Neural crest cell (in vitro differentiated cells): ENCODE data around the gene STAT6. TPM values are rescaled to one million over a fixed set of nuclear protein-coding genes. Genes with fewer than 3 reads are reported as not detected.

Experiments used
- DNase-seq: peaks from one replicate; pipeline ENCODE4 v3.0.0; 2021; ENCODE audit warnings: low read depth, mixed read lengths, low spot score
- H3K27ac Mint-ChIP-seq: one replicate; pipeline ENCODE4 v1.8.0; 2021; ENCODE audit warnings: mild to moderate bottlenecking, mixed read lengths; ENCODE audit not compliant: unreplicated experiment
- H3K27me3 Mint-ChIP-seq: 2 replicates; pipeline ENCODE4 v1.8.0; 2021; ENCODE audit warnings: low read depth, mild to moderate bottlenecking, mixed read lengths
- H3K36me3 Mint-ChIP-seq: 2 replicates; pipeline ENCODE4 v1.8.0; 2021; ENCODE audit warnings: low read depth, mild to moderate bottlenecking, mixed read lengths
- H3K4me1 Mint-ChIP-seq: 2 replicates; pipeline ENCODE4 v1.8.0; 2021; ENCODE audit warnings: mixed read lengths
- H3K4me3 Mint-ChIP-seq: one replicate; pipeline ENCODE4 v1.8.0; 2021; ENCODE audit warnings: mild to moderate bottlenecking, mixed read lengths
- H3K9me3 Mint-ChIP-seq: 2 replicates; pipeline ENCODE4 v1.8.0; 2021; ENCODE audit warnings: mixed read lengths
- CTCF ChIP-seq: fragments of 200-600 bp; sonication (generic); conservative IDR thresholded peaks from 2 replicates; pipeline ENCODE4 v1.5.0; 2021; ENCODE audit warnings: antibody characterized with exemption, mild to moderate bottlenecking
- total RNA-seq: library from RNA; stranded (reverse); gene quantifications from 2 replicates; pipeline ENCODE4 v1.2.1, GENCODE V29; 2021

STAT6 gene
- total RNA-seq, 1 donor from 2014 or later, result 40.2 TPM

- no peaks in the 10 kb centered on the region for H3K4me1 Mint-ChIP-seq
- no peak for TF ChIP-seq CTCF
- H3K9me3 Mint-ChIP-seq, result no peaks in the 10 kb centered on the region
- no peaks in the 10 kb centered on the region for H3K27me3 Mint-ChIP-seq
- no peak overlapping the region for H3K4me3 Mint-ChIP-seq
- no peak for DNase-seq
- H3K36me3 Mint-ChIP-seq, result peaks cover 10% of the 10 kb centered on the region
- peak overlapping the region; percentile 83 for H3K27ac Mint-ChIP-seq
Measured at GRCh38 chr12:57153415-57153997, 42.3 kb upstream of the STAT6 start.

GRCh38 chr12:57152639-57153038, 41.5 kb upstream of the STAT6 start:
- TF ChIP-seq CTCF, result no peak
- no peak for DNase-seq
- H3K36me3 Mint-ChIP-seq, result peaks cover 7% of the 10 kb centered on the region
- no peaks in the 10 kb centered on the region for H3K9me3 Mint-ChIP-seq
- H3K27ac Mint-ChIP-seq, result no peak overlapping the region
- H3K27me3 Mint-ChIP-seq, result no peaks in the 10 kb centered on the region
- no peaks in the 10 kb centered on the region for H3K4me1 Mint-ChIP-seq
- H3K4me3 Mint-ChIP-seq, result no peak overlapping the region

- peak overlapping the region; percentile 43 for H3K27ac Mint-ChIP-seq
- DNase-seq, result no peak
- H3K4me1 Mint-ChIP-seq, result peaks cover 6% of the 10 kb centered on the region
- no peaks in the 10 kb centered on the region for H3K27me3 Mint-ChIP-seq
- TF ChIP-seq CTCF, result no peak
- no peak overlapping the region for H3K4me3 Mint-ChIP-seq
- peaks cover 3% of the 10 kb centered on the region for H3K36me3 Mint-ChIP-seq
- H3K9me3 Mint-ChIP-seq, result no peaks in the 10 kb centered on the region
Measured at GRCh38 chr12:57151741-57152630, 40.8 kb upstream of the STAT6 start.

- Mint-ChIP-seq H3K4me3 (no peak overlapping the region), H3K27me3 (no peaks in the 10 kb centered on the region), H3K36me3 (no peaks in the 10 kb centered on the region), H3K27ac (no peak overlapping the region), H3K4me1 (peaks cover 11% of the 10 kb centered on the region), H3K9me3 (no peaks in the 10 kb centered on the region)
- no peak for TF ChIP-seq CTCF
- DNase-seq, result no peak
Measured at GRCh38 chr12:57150400-57151000, 39.3 kb upstream of the STAT6 start.

GRCh38 chr12:57149245-57149900, 38.2 kb upstream of the STAT6 start:
- no peak for DNase-seq
- no peak for TF ChIP-seq CTCF
- H3K9me3 Mint-ChIP-seq, result no peaks in the 10 kb centered on the region
- no peak overlapping the region for H3K4me3 Mint-ChIP-seq
- H3K27me3 Mint-ChIP-seq, result no peaks in the 10 kb centered on the region
- H3K27ac Mint-ChIP-seq, result peak overlapping the region; percentile 71
- H3K36me3 Mint-ChIP-seq, result no peaks in the 10 kb centered on the region
- peaks cover 13% of the 10 kb centered on the region for H3K4me1 Mint-ChIP-seq
